ENCODE measurements around the gene OR5J2. TPM values are rescaled to one million over a fixed set of nuclear protein-coding genes. Genes with fewer than 3 reads are reported as not detected.
"Not testable (repeated sequence)": the region's sequence is repeated elsewhere in the genome, so short reads cannot be mapped to it uniquely, and the experiment has no call there.

OR5J2 gene
- not detected in 2 replicates for polyA plus RNA-seq (2014; cell fraction: cytosol; rRNA removed)
- polyA plus RNA-seq (2014; cell fraction: nucleus; rRNA removed) = not detected in 2 replicates

GRCh38 chr11:56176318-56176717 lies at the start of gene OR5J2:
TSS of gene OR5J2 (plus strand) at chr11:56176618. CDS start at chr11:56176618, 0 bp downstream.
- DNase-seq (ENCODE audit: low spot score) = no peak

- DNase-seq (ENCODE audit: low spot score) = no peak
Measured at GRCh38 chr11:56140151-56140661, 36.2 kb upstream of the OR5J2 start, which contains the start of gene OR8J3. TSS of gene OR8J3 (minus strand) at chr11:56140201. CDS start at chr11:56137718, 2,483 bp downstream.

- not testable (repeated sequence) for DNase-seq (ENCODE audit: low spot score)
Measured at GRCh38 chr11:56143681-56144080, 32.7 kb upstream of the OR5J2 start.

GRCh38 chr11:56151376-56151775 lies 25.0 kb upstream of the OR5J2 start:
- DNase-seq (ENCODE audit: low spot score) = no peak

GRCh38 chr11:56152333-56152732 lies 24.1 kb upstream of the OR5J2 start:
- DNase-seq (ENCODE audit: low spot score) = peak; percentile 3

GRCh38 chr11:56160217-56160616 lies 16.2 kb upstream of the OR5J2 start, which contains the start of gene OR8K5:
TSS of gene OR8K5 (minus strand) at chr11:56160317. CDS start at chr11:56160317, 0 bp downstream.
- DNase-seq (ENCODE audit: low spot score) = no peak

- DNase-seq (ENCODE audit: low spot score) = no peak
Measured at GRCh38 chr11:56163804-56164203, 12.6 kb upstream of the OR5J2 start.

GRCh38 chr11:56172256-56172830 lies 4.1 kb upstream of the OR5J2 start:
- no peak for DNase-seq (ENCODE audit: low spot score)

GRCh38 chr11:56183459-56183858 lies 7.0 kb downstream of the OR5J2 start:
- no peak for DNase-seq (ENCODE audit: low spot score)

GRCh38 chr11:56188602-56189001 lies 12.2 kb downstream of the OR5J2 start:
- no peak for DNase-seq (ENCODE audit: low spot score)

GRCh38 chr11:56196705-56197104 lies 20.3 kb downstream of the OR5J2 start:
- no peak for DNase-seq (ENCODE audit: low spot score)

GRCh38 chr11:56197367-56197766 lies 20.9 kb downstream of the OR5J2 start:
- no peak for DNase-seq (ENCODE audit: low spot score)

GRCh38 chr11:56207790-56208189 lies 31.4 kb downstream of the OR5J2 start:
- DNase-seq (ENCODE audit: low spot score) = no peak

GRCh38 chr11:56214537-56214936 lies 38.1 kb downstream of the OR5J2 start:
- no peak for DNase-seq (ENCODE audit: low spot score)

GRCh38 chr11:56219735-56220134 lies 43.3 kb downstream of the OR5J2 start:
- DNase-seq (ENCODE audit: low spot score) = not testable (repeated sequence)

Data from SK-N-DZ (cell line).